HepG2 (cell line): Measurements from ENCODE around the gene LTC4S. TPM values are rescaled to one million over a fixed set of nuclear protein-coding genes. Genes with fewer than 3 reads are reported as not detected.

Experiments used
- CAMTA2 ChIP-seq: sonication (generic); formaldehyde crosslinking; IDR thresholded peaks from 2 replicates; pipeline ENCODE4 v1.4.0; 2020; ENCODE audit warnings: mild to moderate bottlenecking, missing genetic modification reagents, borderline replicate concordance
- EED ChIP-seq: sonication (generic); formaldehyde crosslinking; IDR thresholded peaks from 2 replicates; pipeline ENCODE4 v1.5.0; 2020; ENCODE audit warnings: mild to moderate bottlenecking, missing genetic modification reagents
- HNRNPL ChIP-seq: fragments of 200-400 bp; formaldehyde crosslinking; IDR thresholded peaks from 2 replicates; pipeline ENCODE4 v1.6.1; 2017; ENCODE audit warnings: mild to moderate bottlenecking, low read depth, low read length
- MAF1 ChIP-seq: sonication (generic); formaldehyde crosslinking; IDR thresholded peaks from 2 replicates; pipeline ENCODE4 v1.5.0; 2020; ENCODE audit warnings: missing genetic modification reagents, borderline replicate concordance
- RARG ChIP-seq: sonication (generic); formaldehyde crosslinking; IDR thresholded peaks from 2 replicates; pipeline ENCODE4 v1.4.0; 2020; ENCODE audit warnings: low read depth, mild to moderate bottlenecking, missing genetic modification reagents
- RXRA ChIP-seq: sonication (generic); formaldehyde crosslinking; IDR thresholded peaks from 2 replicates; pipeline ENCODE4 v1.5.1; 2020; ENCODE audit warnings: missing genetic modification reagents
- SAFB2 ChIP-seq: sonication (generic); formaldehyde crosslinking; IDR thresholded peaks from 2 replicates; pipeline ENCODE4 v1.5.1; 2020; ENCODE audit warnings: missing genetic modification reagents, low read depth, mild to moderate bottlenecking, borderline replicate concordance
- SKI ChIP-seq: fragments of 450-650 bp; IDR thresholded peaks from one replicate; pipeline ENCODE4 v1.6.1; 2018; ENCODE audit warnings: mild to moderate bottlenecking; ENCODE audit not compliant: partially characterized antibody
- STAG1 ChIP-seq: sonication (generic); formaldehyde crosslinking; IDR thresholded peaks from 2 replicates; pipeline ENCODE4 v1.4.0; 2020; ENCODE audit warnings: missing genetic modification reagents
- TARDBP ChIP-seq: sonication (generic); formaldehyde crosslinking; IDR thresholded peaks from 2 replicates; pipeline ENCODE4 v1.8.0; 2022; ENCODE audit warnings: mild to moderate bottlenecking, missing genetic modification reagents
- THAP11 ChIP-seq: IDR thresholded peaks from 2 replicates; pipeline ENCODE4 v1.6.1; 2016; ENCODE audit warnings: missing biosample characterization, missing genetic modification reagents
- TOE1 ChIP-seq: sonication (generic); formaldehyde crosslinking; IDR thresholded peaks from 2 replicates; pipeline ENCODE4 v1.4.0; 2020; ENCODE audit warnings: mild to moderate bottlenecking, missing genetic modification reagents
- ZNF264 ChIP-seq: sonication (generic); formaldehyde crosslinking; IDR thresholded peaks from 2 replicates; pipeline ENCODE4 v1.4.0; 2020; ENCODE audit warnings: missing genetic modification reagents
- ZNF556 ChIP-seq: sonication (generic); formaldehyde crosslinking; IDR thresholded peaks from 2 replicates; pipeline ENCODE4 v1.4.0; 2020; ENCODE audit warnings: mild to moderate bottlenecking, missing genetic modification reagents, borderline replicate concordance
- ZNF766 ChIP-seq: sonication (generic); formaldehyde crosslinking; IDR thresholded peaks from 2 replicates; pipeline ENCODE4 v1.5.0; 2020; ENCODE audit warnings: missing genetic modification reagents, borderline replicate concordance
- ZNF790 ChIP-seq: sonication (generic); formaldehyde crosslinking; IDR thresholded peaks from 2 replicates; pipeline ENCODE4 v1.8.0; 2022; ENCODE audit warnings: missing genetic modification reagents, mild to moderate bottlenecking, borderline replicate concordance
- ZNF878 ChIP-seq: sonication (generic); formaldehyde crosslinking; IDR thresholded peaks from 2 replicates; pipeline ENCODE4 v1.8.1; 2023; ENCODE audit warnings: mild to moderate bottlenecking, missing genetic modification reagents, moderate library complexity
- ZSCAN12 ChIP-seq: sonication (generic); formaldehyde crosslinking; IDR thresholded peaks from 2 replicates; pipeline ENCODE4 v1.9.0; 2021; ENCODE audit warnings: mild to moderate bottlenecking, missing genetic modification reagents
- polyA plus RNA-seq, 8 experiments: library from polyadenylated mRNA; depleted of rRNA in 3 of 8; stranded (reverse) in 7 of 8; unstranded in 1 of 8; fragments of >200 nt; fragmentation: Illumina TruSeq in 4 of 8; extraction: Trizol in 4 of 8; gene quantifications; 2 replicates each; pipeline versions ENCODE4 v1.2.1 to v1.2.3, GENCODE V29; 2011 to 2016; ENCODE audit warnings: low read depth in 4 of 8, missing spikeins in 1 of 8, mixed read lengths in 1 of 8; ENCODE audit not compliant: insufficient read depth in 1 of 8
- total RNA-seq, 5 experiments: library from RNA; depleted of rRNA; stranded (reverse); fragments of >200 nt; fragmentation: Illumina TruSeq; extraction: Trizol; gene quantifications; 2 replicates each; pipeline ENCODE4 v1.2.3, GENCODE V29; 2016; ENCODE audit warnings: low read depth in 1 of 5
- TF ChIP-seq, protein P1 (sequence below): sonication (generic); formaldehyde crosslinking; IDR thresholded peaks from 2 replicates; pipeline ENCODE4 v1.4.0; 2020; ENCODE audit warnings: missing genetic modification reagents
- TF ChIP-seq, protein P2 (sequence below): sonication (generic); formaldehyde crosslinking; IDR thresholded peaks from 2 replicates; pipeline ENCODE4 v1.8.1; 2023; ENCODE audit warnings: mild to moderate bottlenecking, moderate library complexity, missing genetic modification reagents
- TF ChIP-seq, protein P3 (sequence below): sonication (generic); formaldehyde crosslinking; IDR thresholded peaks from 2 replicates; pipeline ENCODE4 v1.4.0; 2020; ENCODE audit warnings: mild to moderate bottlenecking, missing genetic modification reagents
- TF ChIP-seq, protein P4 (sequence below): sonication (generic); formaldehyde crosslinking; IDR thresholded peaks from 2 replicates; pipeline ENCODE4 v1.4.0; 2020; ENCODE audit warnings: mild to moderate bottlenecking, missing genetic modification reagents

The LTC4S gene
- total and polyA plus RNA-seq, 2 of the 13 experiments (the other 11 are each of a cell fraction or from before 2014, with no cell fraction given), result 0.35 TPM; not detected in 1

GRCh38 chr5:179795863-179796833 lies 2.4 kb downstream of the LTC4S start (continued):
- TF ChIP-seq HNRNPL (peak; percentile 72; the same call in 1 of the 2 replicates), RARG (CRISPR knock-in tag) (no peak), ZNF790 (peak; percentile 44; the same call in 1 of the 2 replicates), THAP11 (CRISPR knock-in tag) (peak; percentile 54; the same call in 1 of the 2 replicates), STAG1 (CRISPR knock-in tag) (peak; percentile 70), RXRA (CRISPR knock-in tag) (peak; percentile 56), TOE1 (CRISPR knock-in tag) (0 out of 2 replicates have a peak, but pooled peaks have one; percentile 57), MAF1 (0 out of 2 replicates have a peak, but pooled peaks have one; percentile 41), SAFB2 (CRISPR knock-in tag) (no peak), ZNF264 (0 out of 2 replicates have a peak, but pooled peaks have one; percentile 27), ZNF766 (CRISPR knock-in tag) (peak; percentile 59; the same call in 1 of the 2 replicates), ZSCAN12 (0 out of 2 replicates have a peak, but pooled peaks have one; percentile 68), CAMTA2 (CRISPR knock-in tag) (peak; percentile 20; the same call in 1 of the 2 replicates), EED (CRISPR knock-in tag) (no peak), TARDBP (no peak), ZNF556 (CRISPR knock-in tag) (peak; percentile 40; the same call in 1 of the 2 replicates), SKI (peak; percentile 63), ZNF878 (CRISPR knock-in tag) (no peak)
- TF ChIP-seq, protein P1, sequence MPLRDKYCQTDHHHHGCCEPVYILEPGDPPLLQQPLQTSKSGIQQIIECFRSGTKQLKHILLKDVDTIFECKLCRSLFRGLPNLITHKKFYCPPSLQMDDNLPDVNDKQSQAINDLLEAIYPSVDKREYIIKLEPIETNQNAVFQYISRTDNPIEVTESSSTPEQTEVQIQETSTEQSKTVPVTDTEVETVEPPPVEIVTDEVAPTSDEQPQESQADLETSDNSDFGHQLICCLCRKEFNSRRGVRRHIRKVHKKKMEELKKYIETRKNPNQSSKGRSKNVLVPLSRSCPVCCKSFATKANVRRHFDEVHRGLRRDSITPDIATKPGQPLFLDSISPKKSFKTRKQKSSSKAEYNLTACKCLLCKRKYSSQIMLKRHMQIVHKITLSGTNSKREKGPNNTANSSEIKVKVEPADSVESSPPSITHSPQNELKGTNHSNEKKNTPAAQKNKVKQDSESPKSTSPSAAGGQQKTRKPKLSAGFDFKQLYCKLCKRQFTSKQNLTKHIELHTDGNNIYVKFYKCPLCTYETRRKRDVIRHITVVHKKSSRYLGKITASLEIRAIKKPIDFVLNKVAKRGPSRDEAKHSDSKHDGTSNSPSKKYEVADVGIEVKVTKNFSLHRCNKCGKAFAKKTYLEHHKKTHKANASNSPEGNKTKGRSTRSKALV (CRISPR knock-in tag), result peak; percentile 95
- TF ChIP-seq, protein P2, sequence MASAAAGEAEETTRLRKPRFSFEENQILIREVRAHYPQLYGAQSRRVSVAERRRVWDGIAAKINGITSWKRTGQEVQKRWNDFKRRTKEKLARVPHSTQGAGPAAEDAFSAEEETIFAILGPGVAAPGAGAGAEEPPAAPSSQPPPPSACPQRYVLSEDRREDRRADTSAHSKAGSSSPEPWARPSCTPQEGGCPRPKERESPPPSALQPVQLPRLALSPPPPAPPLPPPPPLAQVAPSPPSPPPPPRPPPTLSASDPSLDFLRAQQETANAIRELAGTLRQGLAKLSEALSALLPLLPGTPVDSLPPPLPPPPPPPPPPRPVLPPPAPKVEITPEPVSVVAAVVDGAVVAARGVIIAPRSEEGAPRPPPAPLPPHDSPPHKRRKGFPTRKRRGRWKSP, result peak; percentile 47; the same call in 1 of the 2 replicates
- TF ChIP-seq, protein P3, sequence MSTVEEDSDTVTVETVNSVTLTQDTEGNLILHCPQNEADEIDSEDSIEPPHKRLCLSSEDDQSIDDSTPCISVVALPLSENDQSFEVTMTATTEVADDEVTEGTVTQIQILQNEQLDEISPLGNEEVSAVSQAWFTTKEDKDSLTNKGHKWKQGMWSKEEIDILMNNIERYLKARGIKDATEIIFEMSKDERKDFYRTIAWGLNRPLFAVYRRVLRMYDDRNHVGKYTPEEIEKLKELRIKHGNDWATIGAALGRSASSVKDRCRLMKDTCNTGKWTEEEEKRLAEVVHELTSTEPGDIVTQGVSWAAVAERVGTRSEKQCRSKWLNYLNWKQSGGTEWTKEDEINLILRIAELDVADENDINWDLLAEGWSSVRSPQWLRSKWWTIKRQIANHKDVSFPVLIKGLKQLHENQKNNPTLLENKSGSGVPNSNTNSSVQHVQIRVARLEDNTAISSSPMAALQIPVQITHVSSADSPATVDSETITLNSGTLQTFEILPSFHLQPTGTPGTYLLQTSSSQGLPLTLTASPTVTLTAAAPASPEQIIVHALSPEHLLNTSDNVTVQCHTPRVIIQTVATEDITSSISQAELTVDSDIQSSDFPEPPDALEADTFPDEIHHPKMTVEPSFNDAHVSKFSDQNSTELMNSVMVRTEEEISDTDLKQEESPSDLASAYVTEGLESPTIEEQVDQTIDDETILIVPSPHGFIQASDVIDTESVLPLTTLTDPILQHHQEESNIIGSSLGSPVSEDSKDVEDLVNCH (CRISPR knock-in tag), result no peak
- TF ChIP-seq, protein P4, sequence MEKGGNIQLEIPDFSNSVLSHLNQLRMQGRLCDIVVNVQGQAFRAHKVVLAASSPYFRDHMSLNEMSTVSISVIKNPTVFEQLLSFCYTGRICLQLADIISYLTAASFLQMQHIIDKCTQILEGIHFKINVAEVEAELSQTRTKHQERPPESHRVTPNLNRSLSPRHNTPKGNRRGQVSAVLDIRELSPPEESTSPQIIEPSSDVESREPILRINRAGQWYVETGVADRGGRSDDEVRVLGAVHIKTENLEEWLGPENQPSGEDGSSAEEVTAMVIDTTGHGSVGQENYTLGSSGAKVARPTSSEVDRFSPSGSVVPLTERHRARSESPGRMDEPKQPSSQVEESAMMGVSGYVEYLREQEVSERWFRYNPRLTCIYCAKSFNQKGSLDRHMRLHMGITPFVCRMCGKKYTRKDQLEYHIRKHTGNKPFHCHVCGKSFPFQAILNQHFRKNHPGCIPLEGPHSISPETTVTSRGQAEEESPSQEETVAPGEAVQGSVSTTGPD, result no peak
